HUES64 (cell line): ENCODE measurements around the gene FOXP1.

Experiments
- H3K27ac ChIP-seq: 2 replicates; pipeline ENCODE4 v1.7.0; 2013; ENCODE audit warnings: low read depth, low read length, inconsistent platforms
- H3K27me3 ChIP-seq: 2 replicates; pipeline ENCODE4 v1.6.1; 2013; ENCODE audit warnings: mild to moderate bottlenecking, low read length; ENCODE audit not compliant: insufficient read depth
- H3K36me3 ChIP-seq: 2 replicates; pipeline ENCODE4 v1.6.1; 2013; ENCODE audit warnings: mild to moderate bottlenecking, low read length; ENCODE audit not compliant: insufficient read depth
- H3K4me1 ChIP-seq: 2 replicates; pipeline ENCODE4 v1.6.1; 2013; ENCODE audit warnings: mild to moderate bottlenecking, low read length, moderate library complexity; ENCODE audit not compliant: insufficient read depth
- H3K4me3 ChIP-seq: 2 replicates; pipeline ENCODE4 v1.5.1; 2013; ENCODE audit warnings: mild to moderate bottlenecking, low read length, moderate library complexity
- H3K9ac ChIP-seq: 2 replicates; pipeline ENCODE4 v1.6.1; 2013; ENCODE audit warnings: mild to moderate bottlenecking, low read depth, low read length
- H3K9me3 ChIP-seq: 2 replicates; pipeline ENCODE4 v1.6.1; 2013; ENCODE audit warnings: low read depth, low read length; ENCODE audit not compliant: insufficient read depth
- WGBS: fragments of 150-250, 120-280 bp; methylation state at CpG from one replicate; pipeline ENCODE4 v1.1.7; 2013; ENCODE audit warnings: missing lambda C conversion rate; 5-methylcytosine and 5-hydroxymethylcytosine counted together

The FOXP1 gene

GRCh38 chr3:71099997-71100719 lies 483.4 kb downstream of the FOXP1 start:
- Histone ChIP-seq H3K4me3 (no peak overlapping the region), H3K27ac (no peak overlapping the region), H3K9ac (no peak overlapping the region), H3K9me3 (no peaks in the 10 kb centered on the region), H3K4me1 (peaks cover 5% of the 10 kb centered on the region; the same call in 1 of the 2 replicates), H3K36me3 (no peaks in the 10 kb centered on the region), H3K27me3 (no peaks in the 10 kb centered on the region)
- WGBS = 79% methylated on average over 6 of the region's 6 CpGs

- WGBS = 96% methylated on average over 5 of the region's 5 CpGs
- no peak overlapping the region for H3K9ac ChIP-seq
- no peak overlapping the region for H3K27ac ChIP-seq
- no peak overlapping the region for H3K4me3 ChIP-seq
- H3K36me3 ChIP-seq = no peaks in the 10 kb centered on the region
- H3K27me3 ChIP-seq = no peaks in the 10 kb centered on the region
- H3K4me1 ChIP-seq = peaks cover 5% of the 10 kb centered on the region; the same call in 1 of the 2 replicates
- no peaks in the 10 kb centered on the region for H3K9me3 ChIP-seq
Measured at GRCh38 chr3:71097557-71097956, 486.0 kb downstream of the FOXP1 start.

GRCh38 chr3:71095511-71096291 lies 487.8 kb downstream of the FOXP1 start:
- H3K4me3 ChIP-seq = no peak overlapping the region
- H3K27me3 ChIP-seq = no peaks in the 10 kb centered on the region
- H3K36me3 ChIP-seq = no peaks in the 10 kb centered on the region
- no peaks in the 10 kb centered on the region for H3K4me1 ChIP-seq
- no peak overlapping the region for H3K27ac ChIP-seq
- H3K9ac ChIP-seq = no peak overlapping the region
- 100% methylated on average over 1 of the region's 1 CpG for WGBS
- no peaks in the 10 kb centered on the region for H3K9me3 ChIP-seq

- Histone ChIP-seq H3K4me3 (no peak overlapping the region), H3K27me3 (no peaks in the 10 kb centered on the region), H3K36me3 (no peaks in the 10 kb centered on the region), H3K9ac (no peak overlapping the region), H3K9me3 (no peaks in the 10 kb centered on the region), H3K27ac (no peak overlapping the region), H3K4me1 (no peaks in the 10 kb centered on the region)
- WGBS = 95% methylated on average over 5 of the region's 5 CpGs
Measured at GRCh38 chr3:71094658-71095209, 488.8 kb downstream of the FOXP1 start.

- Histone ChIP-seq H3K36me3 (no peaks in the 10 kb centered on the region), H3K4me3 (no peak overlapping the region), H3K27me3 (no peaks in the 10 kb centered on the region), H3K4me1 (peaks cover 3% of the 10 kb centered on the region; the same call in 1 of the 2 replicates), H3K9me3 (no peaks in the 10 kb centered on the region), H3K9ac (no peak overlapping the region), H3K27ac (no peak overlapping the region)
- 95% methylated on average over 3 of the region's 4 CpGs for WGBS
Measured at GRCh38 chr3:71092665-71093064, 490.9 kb downstream of the FOXP1 start.

- 90% methylated on average over 3 of the region's 3 CpGs for WGBS
- Histone ChIP-seq H3K27me3 (no peaks in the 10 kb centered on the region), H3K4me1 (peaks cover 5% of the 10 kb centered on the region; the same call in 1 of the 2 replicates), H3K9me3 (no peaks in the 10 kb centered on the region), H3K9ac (no peak overlapping the region), H3K4me3 (no peak overlapping the region), H3K36me3 (no peaks in the 10 kb centered on the region), H3K27ac (no peak overlapping the region)
Measured at GRCh38 chr3:71090207-71090606, 493.3 kb downstream of the FOXP1 start.

DNA sequence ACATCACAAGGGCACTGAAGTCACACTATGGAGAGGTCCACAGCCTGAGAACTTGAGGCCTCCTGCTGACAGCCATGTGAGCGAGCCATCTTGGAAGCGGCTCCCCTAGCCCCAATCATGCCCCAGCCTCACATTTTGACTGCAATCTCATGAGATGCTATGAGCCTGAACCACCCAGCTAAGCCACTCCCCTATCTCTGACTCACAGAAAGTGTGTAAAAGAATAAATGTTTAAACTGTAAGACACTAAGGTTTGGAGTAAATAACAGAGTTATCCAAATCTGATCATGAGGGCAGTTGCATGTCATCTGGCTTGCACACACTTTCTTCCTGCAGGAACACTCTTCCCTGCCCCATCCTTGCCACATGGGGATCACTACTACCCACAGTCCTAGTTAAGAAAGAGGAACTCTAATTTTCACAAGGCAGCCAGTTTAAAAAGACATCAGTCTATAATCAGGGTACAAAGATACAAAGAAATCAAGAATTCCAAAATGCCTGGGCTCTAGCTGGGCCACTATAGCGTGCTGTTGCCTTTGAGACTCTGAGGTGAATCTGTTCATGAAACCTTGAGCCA lies 494.2 kb downstream of the FOXP1 start:
- Histone ChIP-seq H3K27me3 (no peaks in the 10 kb centered on the region), H3K9ac (no peak overlapping the region), H3K4me3 (no peak overlapping the region), H3K36me3 (no peaks in the 10 kb centered on the region), H3K27ac (no peak overlapping the region), H3K4me1 (peaks cover 5% of the 10 kb centered on the region; the same call in 1 of the 2 replicates), H3K9me3 (no peaks in the 10 kb centered on the region)
- WGBS = 94% methylated on average over 3 of the region's 3 CpGs

GRCh38 chr3:71088742-71089141 lies 494.8 kb downstream of the FOXP1 start:
- H3K27me3 ChIP-seq = no peaks in the 10 kb centered on the region
- no peaks in the 10 kb centered on the region for H3K36me3 ChIP-seq
- 92% methylated on average over 4 of the region's 4 CpGs for WGBS
- H3K9ac ChIP-seq = no peak overlapping the region
- no peak overlapping the region for H3K4me3 ChIP-seq
- no peaks in the 10 kb centered on the region for H3K9me3 ChIP-seq
- H3K4me1 ChIP-seq = peaks cover 5% of the 10 kb centered on the region; the same call in 1 of the 2 replicates
- H3K27ac ChIP-seq = no peak overlapping the region

- H3K36me3 ChIP-seq = no peaks in the 10 kb centered on the region
- H3K27me3 ChIP-seq = no peaks in the 10 kb centered on the region
- peaks cover 5% of the 10 kb centered on the region; the same call in 1 of the 2 replicates for H3K4me1 ChIP-seq
- H3K9me3 ChIP-seq = no peaks in the 10 kb centered on the region
- no peak overlapping the region for H3K4me3 ChIP-seq
- WGBS = 92% methylated on average over 7 of the region's 8 CpGs
- no peak overlapping the region for H3K9ac ChIP-seq
- peak overlapping the region; percentile 23; the same call in 1 of the 2 replicates for H3K27ac ChIP-seq
Measured at GRCh38 chr3:71088019-71088708, 495.4 kb downstream of the FOXP1 start.

- WGBS = 87% methylated on average over 9 of the region's 9 CpGs
- no peak overlapping the region for H3K9ac ChIP-seq
- no peaks in the 10 kb centered on the region for H3K36me3 ChIP-seq
- H3K4me1 ChIP-seq = peaks cover 5% of the 10 kb centered on the region; the same call in 1 of the 2 replicates
- peak overlapping the region; percentile 23; the same call in 1 of the 2 replicates for H3K27ac ChIP-seq
- no peaks in the 10 kb centered on the region for H3K9me3 ChIP-seq
- H3K27me3 ChIP-seq = no peaks in the 10 kb centered on the region
- no peak overlapping the region for H3K4me3 ChIP-seq
Measured at GRCh38 chr3:71087143-71088018, 496.1 kb downstream of the FOXP1 start.
